Lower leg skin (tissue), 3 donors: ENCODE measurements around the gene USP10.

Experiments
- POLR2A ChIP-seq, 2 donors: fragments of 450-650 bp; IDR thresholded peaks; one replicate each; pipeline ENCODE4 v1.6.1; 2016 to 2017; ENCODE audit warnings: antibody characterized with exemption in 2 of 2, mild to moderate bottlenecking in 1 of 2, moderate library complexity in 1 of 2
- TF ChIP-seq, protein P1 (sequence below), 3 donors: fragments of 450-650 bp; IDR thresholded peaks; one replicate each; pipeline ENCODE4 v1.5.1; 2016; ENCODE audit warnings: antibody characterized with exemption in 3 of 3, mild to moderate bottlenecking in 3 of 3, moderate library complexity in 2 of 3

DNA sequence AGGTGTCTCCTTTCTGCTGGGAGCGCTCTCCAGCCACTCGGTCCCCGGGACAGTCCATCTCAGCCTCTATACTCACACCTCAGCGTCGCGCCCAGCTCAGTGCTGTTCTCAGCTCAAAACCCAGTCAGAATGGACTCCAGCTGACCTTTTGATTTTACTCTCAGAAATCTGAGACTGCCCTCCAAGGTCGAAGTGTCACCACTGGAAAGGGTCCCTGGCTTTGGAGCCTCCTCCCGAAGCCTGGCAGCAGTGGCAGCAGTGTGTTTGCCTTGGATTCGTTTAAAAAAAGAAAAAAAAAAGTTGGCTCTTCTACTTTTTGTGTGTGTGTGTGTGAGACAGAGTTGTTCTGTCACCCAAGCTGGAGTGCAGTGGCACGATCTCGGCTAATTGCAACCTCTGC, 41.1 kb upstream of the USP10 start:
- TF ChIP-seq, protein P1, sequence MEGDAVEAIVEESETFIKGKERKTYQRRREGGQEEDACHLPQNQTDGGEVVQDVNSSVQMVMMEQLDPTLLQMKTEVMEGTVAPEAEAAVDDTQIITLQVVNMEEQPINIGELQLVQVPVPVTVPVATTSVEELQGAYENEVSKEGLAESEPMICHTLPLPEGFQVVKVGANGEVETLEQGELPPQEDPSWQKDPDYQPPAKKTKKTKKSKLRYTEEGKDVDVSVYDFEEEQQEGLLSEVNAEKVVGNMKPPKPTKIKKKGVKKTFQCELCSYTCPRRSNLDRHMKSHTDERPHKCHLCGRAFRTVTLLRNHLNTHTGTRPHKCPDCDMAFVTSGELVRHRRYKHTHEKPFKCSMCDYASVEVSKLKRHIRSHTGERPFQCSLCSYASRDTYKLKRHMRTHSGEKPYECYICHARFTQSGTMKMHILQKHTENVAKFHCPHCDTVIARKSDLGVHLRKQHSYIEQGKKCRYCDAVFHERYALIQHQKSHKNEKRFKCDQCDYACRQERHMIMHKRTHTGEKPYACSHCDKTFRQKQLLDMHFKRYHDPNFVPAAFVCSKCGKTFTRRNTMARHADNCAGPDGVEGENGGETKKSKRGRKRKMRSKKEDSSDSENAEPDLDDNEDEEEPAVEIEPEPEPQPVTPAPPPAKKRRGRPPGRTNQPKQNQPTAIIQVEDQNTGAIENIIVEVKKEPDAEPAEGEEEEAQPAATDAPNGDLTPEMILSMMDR (IDR thresholded peaks at IDR 0.05): no peak
- TF ChIP-seq POLR2A (IDR thresholded peaks at IDR 0.05): no peak
